Activated CD8-positive, alpha-beta memory T cell treated with anti-CD3 and anti-CD28 coated beads for 36 hours (primary cell): ENCODE results near the gene TSC22D4. TPM values are rescaled to one million over a fixed set of nuclear protein-coding genes. Genes with fewer than 3 reads are reported as not detected.
"Not testable (repeated sequence)": the region's sequence is repeated elsewhere in the genome, so short reads cannot be mapped to it uniquely, and the experiment has no call there.

ENCODE experiments used
- CTCF ChIA-PET: fragments of 350-600 bp; sonication (Branson Sonifier 250); formaldehyde crosslinking; loops from one replicate; lab custom pipeline; 2021; ENCODE audit warnings: antibody characterized with exemption; lab: Charles Lee
- POLR2A ChIA-PET: fragments of 350-600 bp; sonication (Branson Sonifier 250); formaldehyde crosslinking; loops from one replicate; lab custom pipeline; 2021; ENCODE audit warnings: antibody characterized with exemption; lab: Charles Lee
- total RNA-seq, 2 experiments: library from RNA; stranded (reverse); gene quantifications; one replicate each; pipeline ENCODE4 v1.2.3, GENCODE V29; 2021

TSC22D4 gene
- total RNA-seq: 10 to 100 TPM; 90.9 to 95.0 TPM

DNA sequence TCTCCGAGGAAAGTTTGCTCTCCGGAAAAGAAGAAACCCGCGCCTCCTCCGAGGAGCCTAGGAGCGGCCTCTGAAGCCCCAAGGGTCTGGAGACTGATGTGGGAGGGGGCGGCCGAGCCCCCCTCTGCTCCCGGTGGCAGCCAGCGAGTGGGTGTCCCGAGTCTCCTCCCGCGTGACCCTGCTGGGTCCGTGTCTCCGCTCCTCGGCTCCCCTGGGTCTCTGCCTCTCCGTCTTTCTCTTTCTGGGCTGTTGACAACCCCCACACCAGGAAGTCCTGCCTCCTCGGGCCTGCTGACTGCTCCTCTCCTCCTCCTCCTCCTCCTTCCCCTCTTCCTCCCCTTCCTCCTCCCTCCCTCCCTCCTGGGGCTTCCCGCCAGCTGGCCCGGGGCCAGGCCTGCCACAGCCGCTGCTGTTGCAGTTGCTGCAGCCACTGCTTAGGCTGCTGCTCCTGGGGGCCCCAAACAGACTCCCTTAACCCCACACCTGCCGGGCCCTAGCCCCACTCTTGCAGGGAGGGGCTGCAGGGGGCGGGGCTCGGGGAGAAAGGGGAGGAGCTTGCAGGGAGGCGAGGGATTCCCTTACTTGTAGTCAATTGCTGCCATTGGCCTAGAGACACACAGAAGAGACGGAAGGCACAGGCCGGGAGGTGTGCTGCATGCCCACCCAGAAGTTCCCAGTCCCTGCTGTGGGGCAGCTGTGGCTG is at the start of gene TSC22D4:
Gene TSC22D4 (minus strand): TSS at position 257 of the 703 bp plus-strand sequence. CDS start 1,176 bp downstream, outside the sequence.
- CTCF ChIA-PET: interaction anchor here (0.6 to 2.2 kb wide), 5 partner anchors 9 to 85 kb away, joined by 3 to 12 read pairs (median 3); no protein-coding TSS in a partner anchor
- POLR2A ChIA-PET: interaction anchor here (0.6 to 1.6 kb wide), 5 partner anchors 14 to 231 kb away, joined by 3 to 8 read pairs (median 3); partner anchors contain the start of genes FBXO24, MEPCE and ZCWPW1

DNA sequence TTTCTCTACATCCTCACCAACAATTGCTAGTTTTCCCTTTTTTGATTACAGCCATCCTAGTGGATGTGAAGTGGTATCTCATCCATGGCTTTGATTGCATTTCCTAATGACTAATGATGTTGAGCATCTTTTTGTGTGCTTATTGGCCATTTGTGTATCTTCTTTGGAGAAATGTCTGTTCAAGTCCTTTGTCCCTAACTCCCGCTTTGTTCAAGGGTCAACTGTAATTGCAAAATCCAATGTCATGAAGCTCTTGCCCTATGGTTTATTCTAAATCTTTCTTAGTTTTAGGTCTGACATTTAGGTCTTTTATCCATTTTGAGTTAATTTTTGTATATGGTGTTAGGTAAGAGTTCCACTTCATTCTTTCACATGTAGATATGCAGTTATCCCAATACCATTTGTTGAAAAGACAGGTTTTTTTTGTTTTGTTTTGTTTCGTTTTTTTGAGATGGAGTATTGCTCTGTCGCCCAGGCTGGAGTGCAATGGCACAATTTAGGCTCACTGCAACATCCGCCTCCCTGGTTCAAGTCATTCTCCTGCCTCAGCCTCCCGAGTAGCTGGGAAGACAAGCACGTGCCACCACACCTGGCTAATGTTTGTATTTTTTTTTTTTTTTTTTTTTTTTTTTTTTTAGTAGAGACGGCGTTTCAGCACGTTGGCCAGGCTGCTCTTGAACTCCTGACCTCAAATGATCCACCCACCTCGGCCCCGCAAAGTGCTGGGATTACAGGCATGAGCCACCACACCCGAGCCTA is 49.3 kb upstream of the TSC22D4 start:
- ChIA-PET POLR2A (interaction anchor here (0.6 to 1.3 kb wide), 3 partner anchors 15 to 31 kb away, joined by 3 to 6 read pairs (median 4); no protein-coding TSS in a partner anchor), CTCF (interaction anchor here (1.3 to 1.7 kb wide), 3 partner anchors 9 to 31 kb away, joined by 3 to 6 read pairs (median 4); no protein-coding TSS in a partner anchor)

DNA sequence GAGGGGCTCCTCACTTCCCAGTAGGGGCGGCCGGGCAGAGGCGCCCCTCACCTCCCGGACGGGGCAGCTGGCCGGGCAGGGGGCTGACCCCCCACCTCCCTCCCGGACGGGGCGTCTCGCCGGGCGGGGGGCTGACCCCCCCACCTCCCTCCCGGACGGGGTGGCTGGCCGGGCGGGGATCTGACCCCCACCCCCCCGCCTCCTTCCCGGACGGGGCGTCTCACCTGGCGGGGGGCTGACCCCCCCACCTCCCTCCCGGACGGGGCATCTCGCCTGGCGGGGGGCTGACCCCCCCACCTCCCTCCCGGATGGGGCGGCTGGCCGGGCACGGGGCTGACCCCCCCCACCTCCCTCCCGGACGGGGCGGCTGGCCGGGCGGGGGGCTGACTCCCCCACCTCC is 44.2 kb upstream of the TSC22D4 start:
- POLR2A ChIA-PET, CTCF ChIA-PET: not testable (repeated sequence)

DNA sequence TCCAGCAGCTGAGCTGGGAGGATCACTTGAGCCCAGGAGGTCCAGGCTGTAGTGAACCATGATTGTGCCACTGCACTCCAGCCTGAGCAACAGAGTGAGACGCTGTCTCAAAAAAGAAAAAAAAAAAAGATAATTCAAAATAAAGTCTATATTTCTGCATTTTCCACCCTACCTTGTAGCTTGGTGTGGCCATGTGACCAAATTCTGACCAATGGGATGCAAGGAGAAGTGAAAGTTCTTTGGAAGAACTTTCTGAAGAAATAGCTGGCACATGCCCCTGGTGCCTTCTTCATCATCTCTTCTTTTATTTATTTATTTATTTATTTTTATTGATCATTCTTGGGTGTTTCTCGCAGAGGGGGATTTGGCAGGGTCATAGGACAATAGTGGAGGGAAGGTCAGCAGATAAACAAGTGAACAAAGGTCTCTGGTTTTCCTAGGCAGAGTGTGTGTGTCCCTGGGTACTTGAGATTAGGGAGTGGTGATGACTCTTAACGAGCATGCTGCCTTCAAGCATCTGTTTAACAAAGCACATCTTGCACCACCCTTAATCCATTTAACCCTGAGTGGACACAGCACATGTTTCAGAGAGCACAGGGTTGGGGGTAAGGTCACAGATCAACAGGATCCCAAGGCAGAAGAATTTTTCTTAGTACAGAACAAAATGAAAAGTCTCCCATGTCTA is 43.0 kb upstream of the TSC22D4 start:
- CTCF ChIA-PET: interaction anchor here (0.7 to 1.0 kb wide), 4 partner anchors 16 to 53 kb away, joined by 3 to 4 read pairs (median 3); no protein-coding TSS in a partner anchor
- POLR2A ChIA-PET: interaction anchor here (0.7 kb wide), 1 partner anchor 48 kb away, joined by 4 read pairs; no protein-coding TSS in a partner anchor

DNA sequence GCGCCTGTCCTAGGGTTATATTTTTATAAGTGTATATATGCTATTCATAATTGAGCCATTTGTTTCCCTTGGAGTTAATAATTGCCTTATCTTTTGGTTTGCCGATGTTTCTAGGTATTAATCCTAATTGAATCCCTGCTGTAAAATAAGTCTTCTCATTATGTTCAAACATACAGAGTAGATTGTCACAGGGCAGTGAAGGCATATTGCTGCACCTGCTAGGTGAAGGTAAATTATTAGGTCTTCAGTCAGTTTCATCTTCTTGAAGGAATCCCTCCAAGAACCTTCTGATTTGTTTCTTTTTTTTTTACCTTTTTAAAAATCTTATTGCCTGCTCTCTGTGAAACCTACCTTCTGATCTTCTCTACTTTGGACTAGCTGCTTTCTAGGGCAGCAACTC is 42.1 kb upstream of the TSC22D4 start:
- POLR2A ChIA-PET: no interaction called here
- CTCF ChIA-PET: interaction anchor here (0.6 kb wide), 1 partner anchor 45 kb away, joined by 3 read pairs; no protein-coding TSS in a partner anchor

DNA sequence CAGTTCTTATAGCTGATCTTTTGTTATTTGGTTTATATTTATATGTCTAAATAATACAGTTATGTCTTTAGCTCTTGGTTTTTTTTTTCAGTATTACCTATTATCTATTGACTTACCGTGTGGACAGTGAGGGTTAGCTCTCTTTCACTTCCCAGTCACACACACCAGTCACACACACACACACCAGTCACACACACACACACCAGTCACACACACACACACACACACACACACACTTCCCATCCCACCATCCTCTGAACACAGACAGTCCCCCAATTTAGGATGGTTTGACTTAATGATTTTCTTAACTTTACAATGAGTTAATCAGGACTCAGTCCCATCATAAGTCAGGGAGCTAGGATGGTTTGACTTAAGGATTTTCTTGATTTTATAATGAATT is 41.1 kb upstream of the TSC22D4 start:
- CTCF ChIA-PET: interaction anchor here (0.9 to 1.1 kb wide), 2 partner anchors 37 to 39 kb away, joined by 3 read pairs; no protein-coding TSS in a partner anchor
- POLR2A ChIA-PET: interaction anchor here (0.7 kb wide), 1 partner anchor 92 kb away, joined by 3 read pairs; no protein-coding TSS in a partner anchor

DNA sequence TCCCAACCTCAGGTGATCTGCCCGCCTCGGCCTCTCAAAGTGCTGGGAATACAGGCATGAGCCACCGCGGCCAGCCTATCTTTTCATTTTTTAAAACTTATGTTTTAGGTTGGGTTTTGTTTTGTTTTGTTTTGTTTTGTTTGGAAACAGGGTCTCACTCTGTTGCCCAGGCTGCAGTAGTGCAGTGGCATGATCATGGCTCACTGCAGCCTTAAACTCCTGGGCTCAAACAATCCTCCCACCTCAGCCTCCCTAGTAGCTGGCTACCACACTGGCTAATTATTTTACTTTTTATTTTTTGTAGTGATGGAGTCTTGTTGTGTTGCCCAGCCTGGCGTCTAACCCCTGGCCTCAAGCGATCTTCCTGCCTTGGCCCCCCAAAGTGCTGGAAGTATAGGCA is 40.6 kb upstream of the TSC22D4 start:
- ChIA-PET POLR2A (interaction anchor here (0.7 kb wide), 1 partner anchor 92 kb away, joined by 3 read pairs; no protein-coding TSS in a partner anchor), CTCF (interaction anchor here (0.9 kb wide), 1 partner anchor 39 kb away, joined by 3 read pairs; no protein-coding TSS in a partner anchor)

DNA sequence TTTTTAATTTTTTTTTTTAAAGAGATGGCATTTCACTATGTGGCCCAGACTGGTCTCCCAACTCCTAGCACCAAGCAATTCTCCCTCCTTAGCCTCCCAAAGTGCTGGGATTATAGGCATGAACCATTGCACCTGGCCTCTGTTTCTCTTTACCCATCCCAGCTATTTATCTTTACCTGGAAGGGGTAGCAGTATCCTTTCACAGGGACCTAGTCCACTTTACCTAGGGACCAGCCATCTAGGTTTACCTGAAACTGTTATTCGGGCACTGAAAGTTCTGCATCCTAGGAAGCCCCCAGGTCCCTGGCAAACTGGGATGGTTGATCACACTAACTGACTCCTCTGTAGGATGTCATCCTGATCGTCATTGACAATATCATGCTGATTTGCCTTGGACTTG is 38.3 kb upstream of the TSC22D4 start:
- CTCF ChIA-PET: interaction anchor here (0.6 to 1.8 kb wide), 7 partner anchors 18 to 47 kb away, joined by 3 to 15 read pairs (median 3); partner anchors contain the start of gene AGFG2
- POLR2A ChIA-PET: no interaction called here

DNA sequence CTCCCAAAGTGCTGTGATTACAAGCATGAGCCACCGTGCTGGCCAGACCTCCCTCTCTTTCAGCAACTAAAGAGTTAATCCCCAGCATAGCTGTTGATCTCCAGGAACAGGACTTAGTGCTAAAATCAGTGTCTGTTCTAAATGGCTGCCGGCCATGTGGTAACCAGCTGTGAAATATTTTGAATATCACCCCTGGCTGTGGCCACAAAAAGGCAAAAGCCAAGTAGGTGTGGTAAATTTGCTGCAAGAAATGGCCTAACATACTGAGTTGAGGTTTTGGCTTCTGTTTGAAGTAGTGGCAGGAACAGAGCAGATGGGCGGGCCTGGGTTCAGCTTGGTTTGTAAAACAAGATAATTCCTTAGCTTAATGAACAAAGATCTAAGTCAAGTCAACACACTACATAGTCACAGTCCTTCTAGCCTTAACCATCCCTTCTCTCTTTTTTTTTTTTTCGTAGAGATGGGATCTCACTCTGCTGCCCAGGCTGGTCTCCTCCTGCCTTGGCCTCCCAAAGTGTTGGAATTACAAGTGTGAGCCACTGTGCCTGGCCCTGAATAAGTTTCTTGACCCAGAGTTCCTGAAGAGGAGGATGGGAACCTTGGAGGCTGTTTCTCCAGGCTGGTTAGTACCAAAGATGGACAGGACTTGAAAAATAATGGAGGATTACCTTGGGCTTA is 37.3 kb upstream of the TSC22D4 start:
- CTCF ChIA-PET: interaction anchor here (1.1 to 1.8 kb wide), 6 partner anchors 23 to 49 kb away, joined by 3 to 15 read pairs (median 4); no protein-coding TSS in a partner anchor

DNA sequence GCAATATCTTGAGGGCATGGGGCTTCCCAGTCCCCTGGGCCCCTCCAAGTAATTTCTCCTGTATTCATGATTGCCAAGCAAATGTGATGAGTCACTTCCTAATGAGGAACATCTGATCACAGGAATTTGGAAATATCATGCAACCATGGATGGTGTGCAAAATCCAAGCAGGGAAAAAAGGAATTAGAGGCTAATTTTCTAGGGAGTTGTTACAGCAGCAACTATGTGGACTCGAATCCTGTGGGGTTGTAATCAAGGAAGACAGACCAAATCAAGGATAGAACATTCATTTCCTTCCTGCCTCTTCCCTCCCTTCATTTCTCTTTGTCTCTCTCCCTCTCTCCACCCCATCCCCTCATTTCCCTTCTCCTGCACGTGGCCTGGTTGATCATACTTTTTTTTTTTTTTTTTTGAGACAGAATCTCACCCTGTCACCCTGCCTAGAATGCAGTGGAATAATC is 36.1 kb upstream of the TSC22D4 start:
- ChIA-PET CTCF (interaction anchor here (1.6 kb wide), 1 partner anchor 50 kb away, joined by 12 read pairs; no protein-coding TSS in a partner anchor), POLR2A (interaction anchor here (0.7 kb wide), 1 partner anchor 32 kb away, joined by 4 read pairs; no protein-coding TSS in a partner anchor)

More for the DNA sequence above, 37.3 kb upstream of the TSC22D4 start:
- POLR2A ChIA-PET: interaction anchor here (0.7 kb wide), 1 partner anchor 22 kb away, joined by 3 read pairs; no protein-coding TSS in a partner anchor

DNA sequence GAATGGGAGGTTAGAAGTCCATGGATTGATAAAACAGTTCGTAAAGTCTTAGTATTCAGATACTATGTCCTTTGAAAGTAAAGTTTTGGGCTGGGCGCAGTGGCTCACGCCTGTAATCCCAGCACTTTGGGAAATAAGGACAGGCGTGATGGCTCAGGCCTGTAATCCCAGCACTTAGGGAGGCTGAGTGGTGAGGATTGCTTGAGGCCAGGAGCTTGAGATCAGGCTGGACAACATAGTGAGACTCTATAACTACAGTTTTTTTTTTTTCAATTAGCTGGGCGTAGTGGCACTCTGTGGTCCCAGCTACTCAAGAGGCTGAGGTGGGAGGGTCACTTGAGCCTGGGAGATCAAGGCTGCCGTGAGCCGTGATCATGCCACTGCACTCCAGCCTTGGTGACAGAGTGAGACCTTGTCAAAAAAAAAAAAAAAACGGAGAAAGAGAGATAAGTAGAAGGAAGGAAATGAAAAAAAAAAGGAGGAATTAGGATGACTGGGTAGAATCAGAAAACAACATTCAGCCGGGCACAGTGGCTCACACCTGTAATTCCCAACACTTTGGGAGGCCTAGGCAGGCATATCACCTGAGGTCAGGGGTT is 34.3 kb upstream of the TSC22D4 start:
- ChIA-PET CTCF (interaction anchor here (0.5 kb wide), 1 partner anchor 364 kb away, joined by 4 read pairs; no protein-coding TSS in a partner anchor), POLR2A (interaction anchor here (0.7 kb wide), 1 partner anchor 43 kb away, joined by 5 read pairs; no protein-coding TSS in a partner anchor)

DNA sequence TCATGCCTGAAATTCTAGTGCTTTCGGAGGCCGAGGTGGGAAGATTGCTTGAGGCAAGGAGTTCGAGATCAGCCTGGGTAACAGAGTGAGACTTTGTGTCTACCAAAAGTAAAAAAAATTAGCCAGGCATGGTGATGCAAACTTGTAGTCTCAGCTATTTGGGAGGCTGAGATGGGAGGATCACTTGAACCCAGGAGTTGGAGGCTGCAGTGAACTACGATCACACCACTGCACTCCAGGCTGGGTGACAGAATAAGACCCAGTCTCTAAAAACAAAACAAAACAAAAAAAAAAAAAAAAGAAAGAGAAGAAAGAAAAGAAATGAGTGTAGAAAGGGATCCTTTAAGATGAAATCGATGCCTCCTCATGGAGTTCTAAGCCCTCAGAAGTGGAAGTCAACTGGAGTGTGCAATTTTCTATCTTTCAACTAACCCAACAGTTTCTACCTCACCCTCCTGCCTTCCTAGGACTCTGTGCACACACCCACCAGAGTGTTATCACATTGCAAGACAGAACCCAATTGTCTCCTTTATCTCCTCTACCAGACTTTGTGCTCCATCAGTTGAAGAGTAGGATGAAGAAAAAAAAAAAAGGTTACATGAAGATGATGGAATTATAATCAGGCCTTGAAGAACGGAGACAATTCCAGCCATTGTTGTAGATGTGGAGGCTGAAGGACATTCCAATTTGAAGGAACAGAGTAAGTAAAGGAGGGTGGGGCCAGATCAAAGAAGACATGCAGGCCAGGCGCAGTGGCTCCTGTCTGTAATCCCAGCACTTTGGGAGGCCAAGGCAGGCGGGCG is 31.6 kb upstream of the TSC22D4 start:
- POLR2A ChIA-PET: interaction anchor here (0.7 kb wide), 1 partner anchor 93 kb away, joined by 9 read pairs; no protein-coding TSS in a partner anchor
- CTCF ChIA-PET: no interaction called here

DNA sequence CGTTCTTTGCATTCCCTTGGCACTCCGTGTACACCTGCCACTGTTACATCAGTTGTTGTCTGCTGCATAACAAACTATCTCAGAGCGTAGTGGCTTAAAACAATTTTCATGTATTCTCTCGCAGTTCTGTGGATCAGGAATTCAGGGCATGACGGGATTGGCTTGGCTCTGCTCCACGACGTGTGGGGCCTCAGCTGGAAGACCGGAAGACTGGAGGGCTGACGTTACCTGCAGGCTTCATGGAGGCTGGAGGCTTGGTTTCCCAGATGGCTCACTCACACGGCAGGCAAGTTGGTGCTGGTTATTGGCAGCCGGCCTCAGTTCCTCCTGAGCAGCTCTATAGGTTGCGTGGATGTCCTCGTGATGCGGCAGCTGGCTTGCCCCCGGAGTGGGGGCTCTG is 30.2 kb upstream of the TSC22D4 start:
- CTCF ChIA-PET: interaction anchor here (1.4 kb wide), 1 partner anchor 56 kb away, joined by 4 read pairs; no protein-coding TSS in a partner anchor

DNA sequence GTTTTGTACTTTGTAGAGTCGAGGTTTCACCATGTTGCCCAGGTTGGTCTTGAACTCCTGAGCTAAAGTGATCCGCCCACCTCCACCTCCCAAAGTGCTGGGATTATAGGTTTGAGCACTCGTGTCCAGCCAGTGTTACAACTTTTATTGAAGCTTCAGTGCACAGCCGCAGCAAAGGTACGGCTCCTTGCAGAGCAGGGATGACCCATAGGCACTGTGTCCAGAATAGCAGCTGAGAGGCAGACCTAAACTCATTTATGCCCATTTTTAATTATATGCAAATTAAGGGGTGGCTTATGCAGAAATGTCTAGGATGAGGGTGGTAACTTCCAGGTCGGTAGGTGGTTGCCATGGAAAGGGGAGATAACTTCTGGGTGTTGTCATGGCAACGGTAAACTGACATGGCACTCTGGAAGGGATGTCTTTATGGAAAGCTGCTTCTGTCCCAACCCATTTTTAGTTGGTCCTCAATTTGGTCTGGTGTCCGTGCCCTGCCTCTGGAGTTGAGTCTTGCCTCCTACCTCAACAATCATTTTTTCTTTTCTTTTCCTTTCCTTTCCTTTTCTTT is 27.4 kb upstream of the TSC22D4 start:
- CTCF ChIA-PET: interaction anchor here (0.7 to 1.0 kb wide), 4 partner anchors 15 to 323 kb away, joined by 3 to 4 read pairs (median 4); no protein-coding TSS in a partner anchor

More for the DNA sequence above, 30.2 kb upstream of the TSC22D4 start:
- POLR2A ChIA-PET: no interaction called here

DNA sequence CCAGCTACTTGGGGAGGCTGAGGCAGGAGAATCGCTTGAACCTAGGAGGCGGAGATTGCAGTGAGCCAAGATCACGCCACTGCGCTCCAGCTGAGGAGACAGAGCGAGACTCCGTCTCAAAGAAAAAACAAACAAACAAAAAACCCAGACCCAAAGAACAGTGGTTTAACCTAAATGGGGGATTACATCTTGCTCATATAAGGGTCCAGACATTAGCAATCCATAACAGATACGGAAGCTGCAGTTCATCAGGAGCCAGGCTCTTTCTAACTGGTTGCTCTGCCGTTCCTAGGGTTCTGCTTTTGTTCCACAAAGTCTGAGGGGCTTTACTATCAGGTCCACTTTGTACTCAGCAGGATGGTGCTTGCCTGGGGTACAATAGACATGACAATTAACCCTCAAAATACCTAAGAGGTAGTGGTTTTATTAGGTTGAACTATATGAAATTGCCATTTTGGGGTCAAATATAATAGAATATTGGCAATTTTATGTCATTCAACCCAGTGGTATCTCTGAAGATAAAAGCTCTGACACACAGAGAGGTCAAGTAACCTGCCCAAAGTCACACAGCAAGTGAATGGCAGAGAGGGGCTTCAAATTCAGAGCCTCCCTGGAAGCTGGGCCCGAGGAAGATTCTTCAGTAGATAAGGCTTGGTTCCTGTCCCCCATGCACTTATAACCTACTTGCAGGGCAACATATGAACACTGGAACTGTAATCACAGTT is 26.0 kb upstream of the TSC22D4 start:
- CTCF ChIA-PET: interaction anchor here (1.0 kb wide), 1 partner anchor 22 kb away, joined by 3 read pairs; no protein-coding TSS in a partner anchor
- POLR2A ChIA-PET: interaction anchor here (0.6 kb wide), 1 partner anchor 12 kb away, joined by 3 read pairs; no protein-coding TSS in a partner anchor

More for the DNA sequence above, 27.4 kb upstream of the TSC22D4 start:
- POLR2A ChIA-PET: no interaction called here
